SH-SY5Y (cell line): ENCODE measurements around the gene C1S.

Experiments used
- GATA2 ChIP-seq: IDR thresholded peaks from 2 replicates; pipeline ENCODE4 v1.6.1; 2011; ENCODE audit warnings: mild to moderate bottlenecking, low read depth, low read length
- GATA3 ChIP-seq: IDR thresholded peaks from 2 replicates; pipeline ENCODE4 v1.6.1; 2011; ENCODE audit warnings: low read depth, mild to moderate bottlenecking, low read length, moderate library complexity

Gene C1S

DNA sequence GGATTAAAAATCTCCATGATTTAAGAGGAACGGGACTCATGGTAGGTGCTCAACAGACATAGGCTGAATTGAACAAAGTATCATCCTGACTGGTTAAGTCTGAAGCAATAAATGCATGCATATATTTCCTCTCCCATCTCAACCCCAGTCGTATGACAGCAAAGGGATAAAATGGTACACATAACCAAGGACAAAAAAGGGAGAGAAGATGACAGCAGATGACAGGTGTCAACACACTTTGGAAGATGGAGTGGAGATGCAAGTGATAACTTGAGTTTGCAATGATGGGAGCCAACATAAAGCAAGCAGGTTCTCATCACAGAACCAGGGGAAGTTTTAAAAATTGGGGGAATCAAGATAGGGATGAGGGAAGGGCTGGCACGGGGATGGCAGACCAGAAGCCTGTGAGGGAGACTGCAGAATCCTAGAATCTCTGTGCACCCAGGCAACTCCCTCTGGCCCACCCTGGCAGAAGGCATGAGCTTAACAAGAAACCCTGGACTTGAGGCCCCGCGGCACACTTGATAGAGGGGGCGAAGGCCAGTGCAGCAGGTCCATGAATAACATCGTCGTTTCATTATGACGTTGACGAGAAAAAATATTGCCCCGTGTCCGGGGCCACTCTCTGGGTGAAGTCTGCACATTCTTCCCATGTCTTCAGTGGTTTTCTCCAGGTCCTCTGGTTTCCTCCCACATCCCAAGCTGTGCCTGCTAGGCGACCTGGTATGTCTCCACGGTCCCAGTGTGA, 43.5 kb downstream of the C1S start:
- TF ChIP-seq GATA3 (no peak), GATA2 (no peak)

GRCh38 chr12:7106082-7106481, 45.6 kb downstream of the C1S start:
- TF ChIP-seq GATA2 (no peak), GATA3 (no peak)

DNA sequence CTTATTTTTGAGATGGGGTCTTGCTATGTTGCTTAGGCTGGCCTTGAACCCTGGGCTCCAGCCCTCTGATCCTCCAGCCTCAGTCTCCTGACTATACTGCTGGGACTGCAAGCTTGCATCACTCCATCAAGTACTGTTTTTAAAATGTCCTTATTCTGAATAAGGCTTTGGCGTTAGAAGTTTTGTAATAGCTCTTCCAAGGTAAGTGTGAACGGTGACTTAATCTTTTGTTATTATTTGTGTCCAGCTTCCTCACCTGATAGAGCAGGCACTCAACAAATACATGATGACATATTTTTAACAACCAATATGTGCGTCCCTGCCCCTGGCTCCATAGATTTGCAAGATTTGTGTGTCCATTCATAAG, 47.1 kb downstream of the C1S start:
- no peak for TF ChIP-seq GATA2
- no peak for TF ChIP-seq GATA3

DNA sequence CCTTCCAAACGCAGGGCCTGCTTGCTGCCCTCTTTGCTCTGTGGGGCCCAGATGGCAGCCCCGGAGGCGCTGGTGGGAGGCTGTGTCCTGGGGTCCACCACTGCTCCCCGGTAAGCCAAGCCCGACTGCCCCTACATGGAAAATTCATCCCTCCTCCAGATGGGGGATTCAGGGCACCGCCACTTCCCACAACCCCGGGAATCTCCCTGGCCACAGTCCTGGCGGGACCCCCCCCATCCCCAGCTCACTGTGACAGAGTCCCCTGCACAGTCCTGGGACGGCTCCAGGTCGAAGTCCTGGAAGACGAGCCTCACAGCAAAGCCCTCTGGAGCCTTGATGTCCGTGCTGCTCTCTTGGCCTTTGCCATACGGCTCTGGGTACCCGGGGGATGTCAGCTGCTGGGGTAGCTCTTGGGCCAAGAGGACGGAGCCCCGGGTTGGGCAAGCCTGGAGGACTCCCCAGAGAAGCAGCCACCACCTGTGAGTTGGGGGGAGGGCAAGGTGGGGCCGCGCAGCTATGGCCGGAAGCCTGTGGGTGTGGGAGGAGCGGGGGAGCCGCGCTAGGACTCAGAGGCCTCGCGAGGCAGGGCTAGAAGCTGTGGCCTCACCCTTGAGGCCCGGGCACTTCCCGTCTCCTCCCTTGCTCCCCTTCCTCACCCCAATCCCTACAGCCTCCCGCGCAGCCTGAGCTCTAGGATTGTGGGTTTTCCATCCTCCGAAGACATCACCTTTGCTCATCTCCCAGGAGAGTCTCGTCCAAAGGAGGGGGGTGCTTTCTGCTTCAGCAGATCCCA, 47.7 kb downstream of the C1S start:
- TF ChIP-seq GATA3 (no peak), GATA2 (no peak)

GRCh38 chr12:7108796-7109571, 48.5 kb downstream of the C1S start, which contains the start of gene C1RL:
Gene C1RL, minus strand, starts transcription at chr12:7109214. Its CDS starts 34 bp downstream, at chr12:7109180.
- TF ChIP-seq GATA2 = no peak
- TF ChIP-seq GATA3 = no peak

GRCh38 chr12:7109572-7109920, 49.0 kb downstream of the C1S start:
- TF ChIP-seq GATA2 (no peak), GATA3 (no peak)

DNA sequence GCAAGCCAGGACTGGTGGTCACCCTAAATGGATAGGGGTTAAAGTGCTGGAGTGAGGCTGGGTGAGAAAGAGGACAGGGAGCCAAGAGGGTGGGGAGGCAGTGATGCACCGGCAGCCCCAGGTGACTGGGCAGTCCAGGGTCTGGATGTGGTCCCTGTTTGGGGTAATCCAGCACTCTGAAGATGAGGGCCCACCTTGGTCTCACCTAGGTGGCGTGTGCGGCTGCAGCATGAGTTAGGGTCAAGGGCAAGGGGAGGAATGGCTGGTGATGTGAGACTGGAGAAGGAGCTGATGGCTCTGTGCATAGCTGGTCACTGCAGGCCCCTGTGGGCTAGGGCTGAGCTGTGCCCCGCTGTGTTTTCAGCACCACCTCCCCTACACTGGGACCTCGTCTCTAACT, 50.1 kb downstream of the C1S start:
- TF ChIP-seq GATA3 (no peak), GATA2 (no peak)

DNA sequence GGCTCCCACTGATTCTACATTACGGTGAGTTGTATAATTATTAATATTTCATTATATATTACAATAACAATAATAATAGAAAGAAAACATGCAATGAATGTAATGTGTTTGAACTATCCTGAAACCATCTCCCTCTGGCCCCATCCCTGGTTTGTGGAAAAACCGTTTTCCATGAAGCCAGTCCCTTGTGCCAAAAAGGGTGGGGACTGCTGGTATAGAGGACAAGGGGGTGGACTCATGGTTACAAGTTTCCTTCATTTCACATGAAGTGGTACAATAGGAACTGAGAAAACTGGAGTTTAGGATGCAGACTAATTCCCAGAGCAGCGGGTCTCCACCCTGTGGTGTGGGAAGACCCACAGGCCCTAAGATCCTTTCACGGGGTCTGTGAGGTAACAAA, 51.5 kb downstream of the C1S start:
- TF ChIP-seq GATA3 (no peak), GATA2 (no peak)

GRCh38 chr12:7113389-7113871, 52.9 kb downstream of the C1S start:
- no peak for TF ChIP-seq GATA3
- no peak for TF ChIP-seq GATA2

DNA sequence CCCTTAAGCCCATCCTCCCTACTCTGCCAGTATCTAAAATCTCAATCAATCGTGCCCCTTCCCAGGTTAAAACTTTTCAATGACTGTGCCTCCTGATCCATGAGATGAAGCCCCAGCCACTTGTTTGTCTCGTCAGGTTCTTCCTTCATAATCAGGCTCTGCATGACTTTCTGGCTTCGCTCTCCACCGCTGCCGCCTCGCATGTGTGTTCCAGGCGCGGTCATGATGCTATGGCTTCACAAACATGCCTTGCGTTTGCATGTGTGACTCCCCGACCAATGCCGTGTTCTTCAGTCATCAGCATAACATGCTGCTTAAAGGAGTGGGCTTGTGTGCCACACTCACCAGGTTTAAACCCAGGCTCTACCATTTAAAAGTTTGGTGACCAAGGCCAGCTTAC, 53.5 kb downstream of the C1S start:
- TF ChIP-seq GATA2 (no peak), GATA3 (no peak)

DNA sequence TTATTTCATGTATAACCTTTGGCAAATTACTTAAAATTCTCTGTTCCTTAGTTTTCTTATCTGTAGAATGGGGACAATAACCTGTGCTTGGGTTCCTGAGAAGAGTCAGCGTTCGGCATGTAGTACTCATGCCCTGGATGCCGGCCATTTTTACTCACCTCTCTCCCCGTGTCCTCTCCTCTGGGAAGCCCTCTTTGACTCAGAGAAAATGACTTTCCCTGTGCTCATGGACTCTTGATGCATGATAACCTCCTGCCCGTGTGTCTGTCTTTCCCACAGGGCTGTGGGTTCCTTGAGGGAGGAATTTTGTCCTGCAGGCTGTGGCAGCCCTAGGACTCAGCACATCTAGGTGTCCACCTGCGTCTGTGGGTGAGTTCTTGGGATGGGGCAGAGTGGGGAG, 54.3 kb downstream of the C1S start:
- TF ChIP-seq GATA3 (no peak), GATA2 (no peak)

DNA sequence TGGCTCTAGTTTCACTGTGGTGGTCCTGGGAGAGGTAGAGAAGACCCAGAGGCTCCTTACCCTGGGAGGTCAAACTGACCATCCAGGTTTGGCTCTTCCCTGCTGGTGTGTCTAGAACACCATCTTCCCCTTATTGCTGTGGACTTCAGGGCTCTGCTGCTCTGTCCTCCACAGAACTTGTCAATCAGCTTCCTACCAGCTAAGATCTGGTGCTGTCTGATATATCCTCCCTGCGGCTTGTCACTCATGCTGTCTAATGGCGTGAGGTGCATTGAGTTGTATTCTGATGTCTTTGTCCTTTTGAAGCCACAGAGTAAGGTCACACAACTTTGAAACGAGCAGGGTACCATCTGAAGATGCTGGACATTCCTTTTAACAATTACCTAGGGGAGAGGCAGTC, 55.7 kb downstream of the C1S start:
- TF ChIP-seq GATA3 = no peak
- no peak for TF ChIP-seq GATA2

- TF ChIP-seq GATA3 = no peak
- TF ChIP-seq GATA2 = no peak
These were observed 56.4 kb downstream of the C1S start for GRCh38 chr12:7116916-7117315.

DNA sequence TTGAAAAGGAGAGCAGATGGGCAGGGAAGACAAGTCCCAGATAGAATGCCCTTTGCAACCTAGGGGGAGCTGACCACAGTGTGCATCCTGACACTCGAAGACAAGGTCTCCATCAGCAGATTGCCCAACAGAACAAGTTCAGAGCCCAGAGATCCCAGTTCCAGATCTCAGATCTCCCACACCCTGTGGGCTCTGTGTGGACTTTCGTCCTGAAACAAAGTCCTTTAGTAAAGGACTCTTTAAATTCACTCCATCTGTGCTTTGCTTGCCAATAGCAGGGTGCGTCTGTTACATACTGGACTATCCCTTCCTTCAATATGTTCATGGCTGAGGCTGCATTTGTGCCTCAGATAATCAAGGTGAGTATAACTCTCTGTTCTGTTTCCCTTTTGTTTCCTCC, 57.2 kb downstream of the C1S start:
- TF ChIP-seq GATA3 (no peak), GATA2 (no peak)
